ENCODE data around the gene GSPT1.

Gene GSPT1

GRCh38 chr16:11909653-11910545, 5.9 kb downstream of the GSPT1 start:
- no peak for DNase-seq

DNA sequence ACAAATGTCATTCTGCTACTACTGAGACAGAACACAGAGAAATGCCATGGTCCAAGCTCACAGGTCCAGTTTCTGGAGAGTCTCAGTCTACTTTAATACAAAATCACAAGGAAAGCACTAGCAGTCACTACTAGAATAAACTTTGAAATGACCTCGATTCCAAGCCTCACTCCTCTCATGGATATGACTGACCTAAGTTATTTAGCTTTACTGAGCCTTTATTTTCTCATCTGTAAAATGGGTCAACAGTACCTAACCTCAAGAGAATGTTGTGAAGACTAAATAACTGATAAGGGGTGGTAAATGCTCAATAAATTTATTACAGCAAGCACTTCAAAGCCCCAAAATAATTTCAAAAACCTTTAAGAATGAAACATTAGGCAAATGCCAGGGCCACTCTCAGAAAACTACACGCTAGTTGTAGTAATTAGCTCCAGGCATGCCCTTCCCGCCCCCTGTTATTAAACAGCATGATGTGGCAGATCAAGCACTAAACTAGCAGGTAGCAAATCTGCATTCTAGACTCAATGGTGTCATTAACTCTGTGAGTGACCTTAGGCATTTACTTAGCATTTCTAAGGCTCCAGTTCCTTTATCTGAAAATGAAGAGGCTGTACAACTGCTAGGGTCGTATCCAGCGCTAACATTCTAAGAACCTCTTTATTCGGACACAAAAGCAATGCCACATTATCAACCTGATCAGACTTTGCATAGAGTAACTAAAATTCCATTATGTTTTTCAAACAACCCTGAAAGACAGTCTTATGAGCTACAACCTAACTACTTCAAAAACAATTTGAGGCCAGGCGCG, 8.4 kb downstream of the GSPT1 start:
- DNase-seq = no peak

DNA sequence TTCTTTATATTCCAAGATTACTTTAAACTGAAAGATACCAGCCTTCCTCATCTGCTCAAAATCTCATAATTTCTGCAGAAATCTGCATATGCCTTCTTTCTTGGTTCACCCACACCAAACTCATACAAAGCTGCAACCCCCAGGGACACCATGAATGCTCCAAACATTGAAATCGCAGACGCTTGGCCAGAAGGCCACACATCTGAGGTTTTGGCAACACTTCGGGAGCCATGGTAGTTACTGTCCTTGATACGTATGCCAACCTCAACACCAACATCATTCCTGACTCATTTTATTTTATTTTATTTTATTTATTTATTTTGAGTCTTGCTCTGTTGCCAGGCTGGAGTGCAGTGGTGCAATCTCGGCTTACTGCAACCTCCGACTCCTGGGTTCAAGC, 11.8 kb downstream of the GSPT1 start:
- DNase-seq = no peak

DNA sequence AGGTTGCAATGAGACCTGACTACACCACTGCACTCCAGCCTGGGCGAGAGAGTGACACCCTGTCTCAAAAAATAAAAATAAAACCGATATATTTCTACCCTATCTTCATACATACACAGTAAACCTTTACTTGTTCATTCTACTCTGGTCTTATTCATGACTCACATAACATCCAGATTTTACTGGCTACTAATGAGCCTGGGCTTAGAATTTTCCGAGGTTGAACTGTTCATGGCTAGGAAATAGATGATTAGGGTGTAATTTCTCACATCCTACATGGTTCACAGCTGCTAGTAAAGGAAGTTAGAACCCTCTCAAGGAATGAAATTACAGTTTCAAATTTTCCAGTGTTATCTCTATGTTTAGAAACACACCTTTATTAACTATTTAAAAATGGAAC, 14.7 kb downstream of the GSPT1 start:
- no peak for DNase-seq

GRCh38 chr16:11896486-11897176, 19.1 kb downstream of the GSPT1 start:
- DNase-seq = peak; percentile 54

DNA sequence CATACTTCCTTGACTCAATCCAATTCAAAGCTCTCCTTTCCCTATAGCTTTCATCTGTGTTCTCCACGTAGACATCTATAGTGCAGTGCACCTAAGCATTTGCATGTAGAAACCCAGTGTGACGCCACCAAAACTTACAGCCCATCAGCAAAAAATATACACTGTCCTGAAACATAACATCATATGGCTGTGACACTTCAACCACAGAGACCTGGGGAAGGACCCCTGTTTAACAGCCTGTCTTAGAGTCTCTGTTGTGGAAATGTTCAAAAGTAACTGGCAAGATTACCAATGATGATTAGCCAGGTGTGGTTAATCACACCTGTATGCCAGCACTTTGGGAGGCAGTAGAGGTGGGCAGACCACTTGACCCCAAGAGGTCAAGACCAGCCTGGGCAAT, 22.2 kb downstream of the GSPT1 start:
- no peak for DNase-seq

DNA sequence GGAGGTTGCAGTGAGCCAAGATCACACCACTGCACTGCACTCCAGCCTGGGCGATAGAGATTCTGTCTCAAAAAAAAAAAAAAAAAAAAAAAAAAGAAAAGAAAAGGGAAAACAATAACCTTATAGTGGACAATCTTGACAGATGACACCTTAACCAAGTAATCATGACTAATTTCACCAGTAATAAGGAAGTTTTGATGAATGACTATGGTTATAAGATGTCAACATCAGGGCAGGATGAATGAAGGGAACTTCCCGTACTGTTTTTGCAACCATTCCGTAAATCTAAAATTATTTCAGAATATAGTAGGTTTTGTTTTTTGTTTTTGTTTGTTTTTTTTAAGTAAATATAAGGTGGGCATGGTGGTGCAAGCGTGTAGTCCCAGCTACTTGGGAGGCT, 23.0 kb downstream of the GSPT1 start:
- DNase-seq = no peak

GRCh38 chr16:11890231-11890965, 25.4 kb downstream of the GSPT1 start:
- DNase-seq = no peak

- no peak for DNase-seq
Measured at GRCh38 chr16:11886881-11887280, 28.9 kb downstream of the GSPT1 start.

DNA sequence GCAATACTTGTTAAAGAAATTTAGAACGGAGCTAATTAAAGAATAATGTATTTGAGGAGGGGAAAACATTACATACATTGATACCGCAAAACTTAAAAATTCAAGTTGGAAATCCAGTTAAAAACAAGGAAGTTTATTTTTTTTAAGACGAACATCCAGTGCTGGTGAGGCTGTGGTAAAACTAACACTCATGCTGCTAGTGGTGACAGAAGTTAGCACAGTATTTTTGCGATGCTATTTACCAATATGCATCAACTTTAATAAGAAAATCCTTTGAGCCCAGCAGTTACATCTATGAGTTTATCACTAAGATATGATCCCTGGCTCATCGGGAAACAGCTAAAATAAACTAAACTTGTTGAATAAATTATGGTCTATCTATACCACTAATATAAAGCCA, 31.7 kb downstream of the GSPT1 start:
- DNase-seq = no peak

DNA sequence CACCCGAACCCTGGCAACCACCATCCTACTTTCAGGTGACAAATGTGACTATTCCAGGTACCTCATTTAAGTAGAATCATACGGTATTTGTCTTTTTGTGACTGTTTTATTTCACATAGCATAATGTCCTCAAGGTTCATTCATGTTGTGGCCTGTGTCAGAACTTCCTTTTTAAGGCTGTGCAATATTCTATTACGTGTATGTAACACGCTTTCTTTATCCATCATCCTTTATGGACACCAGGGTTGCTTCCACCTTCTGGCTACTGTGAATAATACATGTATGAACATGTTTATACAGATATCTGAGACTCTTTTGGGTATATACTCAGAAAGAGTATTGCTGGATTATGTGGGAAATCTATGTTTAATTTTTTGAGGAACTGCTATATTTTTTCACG, 35.7 kb downstream of the GSPT1 start:
- no peak for DNase-seq

- no peak for DNase-seq
Measured at GRCh38 chr16:11877374-11877773, 38.4 kb downstream of the GSPT1 start.

- DNase-seq = no peak
Measured at GRCh38 chr16:11876306-11876705, 39.5 kb downstream of the GSPT1 start.

DNA sequence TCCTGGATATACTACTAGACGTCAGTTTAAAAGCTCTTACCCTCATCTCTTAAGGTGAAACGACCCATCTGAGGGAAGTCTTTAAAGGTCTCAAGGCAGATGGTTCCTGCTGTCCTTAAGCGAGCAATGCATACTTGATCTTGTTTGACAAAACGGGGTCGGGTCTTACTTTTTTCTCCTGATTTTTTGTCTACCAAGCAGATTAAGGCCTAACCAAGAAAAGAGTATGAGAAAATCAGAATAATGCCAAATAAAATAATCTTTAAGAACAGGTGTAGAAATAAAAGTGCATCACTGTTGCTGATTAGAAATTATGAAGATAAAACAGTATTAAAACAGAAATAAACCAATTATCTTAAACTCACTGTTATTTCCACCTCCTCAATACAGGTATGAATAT, 40.0 kb downstream of the GSPT1 start:
- no peak for DNase-seq

GRCh38 chr16:11871193-11871592, 44.6 kb downstream of the GSPT1 start:
- DNase-seq = no peak

DNA sequence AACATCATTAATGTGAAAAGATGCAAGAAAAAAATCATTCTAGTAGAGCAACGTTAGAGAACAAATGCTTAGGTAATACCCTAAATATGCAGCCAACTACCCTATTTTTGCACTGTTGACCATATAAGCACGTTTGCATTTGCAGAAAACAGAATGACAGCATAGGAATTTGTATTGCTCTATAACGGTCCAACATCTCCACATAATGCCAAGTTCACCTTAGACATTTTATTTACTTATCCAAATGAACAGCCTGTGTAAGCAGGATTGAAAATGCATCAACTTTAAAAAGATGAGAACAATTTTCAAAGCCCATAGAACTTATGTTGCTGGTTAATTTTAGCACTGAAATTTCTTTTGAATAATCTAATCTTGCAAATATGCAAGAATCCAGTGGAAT, 45.4 kb downstream of the GSPT1 start:
- no peak for DNase-seq

DNA sequence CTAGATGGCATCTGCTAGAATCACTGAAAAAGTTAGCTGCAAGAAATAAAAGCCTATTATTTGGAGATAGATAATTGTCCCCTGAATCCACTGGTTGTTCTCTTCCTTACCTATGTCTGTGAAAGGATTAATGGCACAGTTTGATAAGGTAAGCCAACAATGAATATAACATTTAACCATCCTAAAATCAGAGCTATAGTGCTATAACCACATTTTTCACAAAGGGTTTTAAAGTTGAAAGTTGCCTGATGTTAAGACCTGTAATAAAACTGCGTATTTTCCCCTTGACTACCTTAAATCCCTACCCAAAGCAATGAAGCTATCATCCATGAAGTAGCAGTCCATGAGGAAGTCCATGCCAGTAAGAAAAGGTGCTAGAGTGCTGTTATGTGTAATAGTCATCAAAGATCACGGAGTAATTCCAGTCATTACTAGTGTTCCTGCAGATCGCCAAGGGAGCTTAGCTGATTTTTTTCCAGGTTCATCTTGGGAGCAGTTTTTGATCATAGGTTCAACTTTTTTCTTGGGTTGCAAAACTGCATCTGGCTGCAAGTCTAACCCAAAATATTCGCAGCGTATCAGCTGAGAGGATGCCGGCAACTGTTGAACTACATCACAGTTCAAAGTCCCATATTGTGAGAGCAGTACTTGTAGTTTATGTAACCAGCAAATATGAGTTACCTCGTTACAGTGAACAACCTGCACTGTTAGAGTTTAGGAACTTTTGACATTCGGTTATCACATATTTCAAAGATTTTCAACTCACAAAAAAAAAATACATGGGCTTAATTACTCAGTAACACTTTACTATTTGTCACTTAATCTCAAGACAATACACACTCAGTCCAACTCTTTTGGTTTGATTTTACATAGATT, 46.2 kb downstream of the GSPT1 start:
- DNase-seq = no peak

GRCh38 chr16:11868412-11868980, 47.3 kb downstream of the GSPT1 start:
- no peak for DNase-seq

DNA sequence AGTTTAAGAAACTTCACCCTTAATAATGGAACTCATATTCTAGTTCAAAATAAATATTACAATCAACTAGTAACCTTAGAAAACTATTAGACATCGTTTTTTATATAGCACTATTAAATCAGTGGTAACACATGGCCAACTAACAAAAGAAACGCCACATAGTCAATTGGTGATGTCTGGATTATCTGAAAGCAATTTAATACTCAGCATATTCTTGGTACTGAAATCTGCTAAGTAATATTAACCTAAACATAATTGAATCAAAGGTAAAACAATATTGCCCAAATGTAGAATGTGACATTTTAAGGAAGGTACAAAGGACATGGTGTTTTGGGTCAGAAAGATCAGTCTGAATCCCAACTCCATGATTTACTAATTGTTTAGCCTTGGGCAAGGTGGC, 53.3 kb downstream of the GSPT1 start:
- DNase-seq = no peak

GRCh38 chr16:11857161-11857560, 58.6 kb downstream of the GSPT1 start:
- DNase-seq = no peak

GRCh38 chr16:11852092-11852809, 63.5 kb downstream of the GSPT1 start:
- no peak for DNase-seq

Measured in amniotic stem cell (primary cell).